GM18507 (cell line): ENCODE data around the gene GPAT3.
A peak's percentile ranks its signal among the peaks of the same experiment; 100 is the strongest.
"Not testable (repeated sequence)": the region's sequence is repeated elsewhere in the genome, so short reads cannot be mapped to it uniquely, and the experiment has no call there.

Experiments
- DNase-seq: peaks from one replicate; pipeline ENCODE4 v3.0.0; 2011; ENCODE audit warnings: low read depth; ENCODE audit not compliant: insufficient read length; ENCODE audit errors: extremely low spot score
- FAIRE-seq: peaks from 2 replicates; lab custom pipeline; 2011; peaks lifted over from hg19 to GRCh38; lab: Jason Lieb, UNC

Gene GPAT3

DNA sequence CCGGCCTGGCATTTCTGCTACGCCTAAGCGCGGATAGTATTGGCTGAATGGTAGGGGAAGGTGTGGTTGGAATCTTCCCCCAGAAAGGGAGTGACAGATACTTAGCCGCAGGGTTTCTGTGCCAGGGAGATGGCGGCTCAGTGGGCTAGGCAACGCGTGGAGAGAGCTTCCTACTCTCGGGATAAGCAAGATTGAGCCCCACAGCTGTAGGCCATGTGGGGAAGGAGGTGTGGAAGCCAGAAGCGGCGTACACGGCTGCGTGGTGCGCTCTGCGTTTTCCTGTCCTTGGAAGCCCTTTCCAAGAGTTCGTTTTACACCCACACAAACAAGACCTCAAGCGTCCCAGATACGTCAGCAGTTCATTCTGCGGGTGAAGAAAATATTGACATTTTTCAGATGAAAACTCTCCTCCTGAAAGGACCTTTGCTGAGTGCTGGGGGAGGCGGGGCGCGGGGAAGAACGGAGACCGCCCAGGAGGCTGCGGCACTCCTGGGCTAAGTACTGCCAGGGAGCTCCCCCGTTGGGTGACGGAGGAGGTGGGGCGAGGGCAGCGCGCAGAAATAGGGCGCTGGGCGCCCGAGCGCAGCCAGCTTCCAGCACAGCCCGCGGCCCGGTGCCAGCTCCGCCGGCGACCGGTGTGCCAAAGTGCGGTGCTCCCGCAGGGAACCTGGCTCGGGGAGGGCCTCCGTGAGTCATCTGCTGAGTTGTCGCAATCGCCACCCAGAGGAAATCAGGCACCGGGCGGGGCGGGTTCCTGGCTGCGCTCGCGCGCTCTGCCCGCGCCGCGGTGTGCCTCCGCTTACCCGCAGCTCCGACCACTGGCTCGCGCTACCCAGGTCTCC lies at the start of gene GPAT3:
GPAT3 (plus strand) TSS at position 589 of the 842 bp plus-strand sequence. CDS start 515 bp downstream, outside the sequence.
- FAIRE-seq = peak; percentile 45
- peak; percentile 26 for DNase-seq

DNA sequence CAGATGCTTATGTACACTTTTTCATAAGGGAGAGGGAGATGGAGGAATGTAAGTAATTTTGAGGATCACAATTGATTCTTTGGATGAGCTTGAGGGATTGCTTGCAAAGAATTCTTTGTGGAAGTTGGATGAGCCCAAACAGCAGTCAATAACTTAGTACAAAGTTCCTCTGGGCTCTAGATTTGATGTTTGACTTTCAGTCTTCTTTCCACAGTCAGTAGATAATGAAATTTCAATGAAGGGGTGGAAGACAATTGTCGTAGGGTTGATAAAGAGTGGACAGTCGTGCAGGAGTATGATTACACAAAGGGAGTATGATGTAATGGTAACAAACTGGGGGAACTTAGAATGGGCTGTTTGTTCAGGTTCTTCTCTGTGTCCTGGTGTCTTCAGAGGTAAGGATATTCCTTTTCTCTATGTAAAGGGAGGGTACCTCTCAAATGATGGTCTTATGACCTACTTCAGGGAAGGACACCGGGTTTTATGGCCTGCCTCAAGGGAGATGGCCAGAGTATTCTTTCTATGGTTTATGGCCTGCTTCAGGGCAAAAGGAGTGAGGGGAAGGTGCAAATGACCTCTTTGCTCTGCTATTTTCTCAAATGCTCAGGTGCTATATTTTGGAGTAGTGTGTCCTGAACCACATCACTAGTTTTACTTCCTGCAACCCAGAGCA lies 49.3 kb upstream of the GPAT3 start:
- DNase-seq = no peak

DNA sequence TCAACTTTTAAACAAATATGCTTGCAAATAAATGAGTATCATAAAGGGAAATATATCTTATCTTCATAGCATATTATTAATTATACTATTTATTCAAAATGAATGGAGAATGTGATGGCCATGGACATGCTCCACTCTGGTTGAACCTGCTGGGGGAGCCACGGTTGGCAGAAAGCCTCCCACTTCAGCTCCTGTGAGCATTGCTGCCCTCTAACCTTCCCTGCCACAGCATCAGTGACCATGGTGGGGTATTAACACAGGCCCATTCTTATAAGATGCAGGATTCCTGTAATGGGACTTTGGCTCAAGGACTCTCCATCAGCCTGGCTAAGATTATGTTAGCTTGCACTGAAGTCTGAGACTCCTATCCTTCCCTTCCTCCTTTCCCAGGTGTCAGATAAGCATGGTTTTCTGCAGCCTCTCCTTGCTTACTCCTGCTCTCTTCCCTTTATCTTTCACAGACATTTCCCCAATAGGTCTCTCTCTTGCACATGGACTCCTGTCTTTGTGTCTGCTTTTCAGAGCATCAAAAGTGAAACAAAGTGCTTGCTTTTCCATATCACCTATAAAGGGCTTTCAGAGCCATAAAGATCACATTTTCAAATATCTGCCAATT lies 46.1 kb upstream of the GPAT3 start:
- no peak for FAIRE-seq
- DNase-seq = no peak

More for the DNA sequence above, 49.3 kb upstream of the GPAT3 start:
- FAIRE-seq = no peak

DNA sequence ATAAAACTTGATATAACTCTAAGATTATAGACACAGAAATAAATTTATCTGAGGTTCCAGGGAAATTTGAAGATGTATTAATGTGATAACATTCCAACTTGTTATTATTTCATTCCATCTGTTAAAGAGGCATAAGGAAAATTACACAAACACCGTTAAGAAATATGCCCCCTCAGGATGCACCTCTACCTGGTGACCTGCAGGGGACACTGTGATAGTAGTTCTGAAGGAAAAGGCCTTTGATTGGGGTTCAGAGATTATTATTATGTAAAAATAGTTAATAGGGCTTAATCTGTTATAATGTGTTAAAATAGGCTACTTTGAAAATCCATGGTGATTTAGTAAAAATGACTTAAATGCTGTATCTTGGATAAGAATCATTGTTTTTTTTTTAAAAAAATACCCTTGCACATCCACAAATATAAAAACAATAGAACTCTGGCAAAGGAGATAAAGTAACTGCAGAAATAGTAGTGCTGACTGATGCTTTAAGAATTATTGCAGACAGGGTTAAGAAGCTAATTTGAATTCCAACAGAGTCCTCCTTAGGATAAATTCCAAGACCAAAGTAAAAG lies 44.9 kb upstream of the GPAT3 start:
- DNase-seq (peak; percentile 14), FAIRE-seq (peak; percentile 71)

DNA sequence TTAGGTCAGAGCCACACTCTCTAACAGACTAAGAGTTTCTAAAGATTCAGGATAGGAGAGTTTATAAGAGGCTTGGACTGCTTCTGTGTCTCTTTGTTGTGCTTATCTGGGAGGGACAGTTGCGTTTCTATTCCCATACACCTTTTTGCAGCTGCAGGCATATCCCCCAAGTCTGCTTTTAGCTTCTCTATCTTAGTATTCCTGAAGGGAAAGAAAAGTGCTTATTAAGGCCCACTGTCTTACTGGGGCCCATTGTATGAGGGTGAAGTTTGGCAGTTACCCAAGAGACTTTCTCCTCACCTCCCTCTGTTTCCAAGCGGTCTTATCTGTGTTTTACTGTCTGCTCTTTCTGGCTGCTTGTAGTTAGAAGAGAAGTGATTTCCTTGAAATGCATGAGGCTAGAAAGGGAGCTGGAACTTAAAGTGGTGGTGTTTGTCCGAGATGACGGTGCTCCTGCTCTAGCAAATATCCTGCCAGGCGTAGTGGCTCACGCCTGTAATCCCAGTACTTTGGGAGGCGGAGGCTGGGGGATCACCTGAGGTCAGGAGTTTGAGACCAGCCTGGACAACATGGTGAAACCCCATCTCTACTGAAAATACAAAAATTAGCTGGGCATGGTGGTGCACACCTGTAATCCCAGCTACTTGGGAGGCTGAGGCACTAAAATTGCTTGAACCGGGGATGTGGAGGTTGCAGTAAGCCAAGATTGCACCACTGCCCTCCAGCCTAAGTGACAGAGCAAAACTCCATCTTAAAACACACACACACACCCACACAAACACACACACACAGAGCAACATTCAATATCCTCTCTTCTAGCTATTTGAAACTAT lies 39.6 kb upstream of the GPAT3 start:
- not testable (repeated sequence) for FAIRE-seq, DNase-seq

DNA sequence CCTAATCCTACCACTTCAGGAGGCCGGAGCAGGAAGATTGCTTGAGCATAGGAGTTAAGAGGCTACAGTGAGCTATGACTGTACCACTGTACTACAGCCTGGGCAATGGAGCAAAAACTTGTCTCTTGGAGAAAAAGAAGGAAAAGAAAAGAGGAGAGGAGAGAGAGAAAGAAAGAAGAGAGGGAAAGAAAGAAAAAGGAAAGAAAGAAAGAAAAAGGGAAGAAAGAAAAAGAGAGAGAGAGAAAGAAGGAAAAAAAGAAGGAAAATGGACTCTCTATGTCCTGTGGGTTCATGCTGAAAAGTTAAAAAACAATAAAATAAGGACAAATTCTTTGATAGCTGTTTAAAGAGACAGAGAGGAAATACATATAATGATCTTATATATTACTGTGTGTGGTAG lies 37.7 kb upstream of the GPAT3 start:
- DNase-seq (no peak), FAIRE-seq (no peak)

DNA sequence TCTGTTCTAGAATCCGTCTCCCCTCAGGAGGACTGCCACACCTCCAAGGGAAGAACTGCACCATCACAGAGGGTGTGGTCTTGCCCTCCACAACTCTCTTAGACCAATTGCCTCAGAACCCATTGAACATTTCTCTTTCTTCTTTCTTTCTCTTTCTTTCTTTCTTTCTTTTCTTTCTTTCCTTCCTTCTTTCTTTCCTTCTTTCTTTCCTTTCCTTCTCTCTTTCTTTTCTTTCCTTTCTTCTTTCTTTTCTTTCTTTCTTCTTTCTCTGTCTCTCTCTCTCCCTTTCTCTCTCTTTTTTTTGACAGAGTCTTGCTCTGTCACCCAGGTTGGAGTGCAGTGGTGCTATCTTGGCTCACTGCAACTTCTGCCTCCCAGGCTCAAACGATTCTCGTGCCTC lies 34.2 kb upstream of the GPAT3 start:
- DNase-seq, FAIRE-seq: not testable (repeated sequence)

DNA sequence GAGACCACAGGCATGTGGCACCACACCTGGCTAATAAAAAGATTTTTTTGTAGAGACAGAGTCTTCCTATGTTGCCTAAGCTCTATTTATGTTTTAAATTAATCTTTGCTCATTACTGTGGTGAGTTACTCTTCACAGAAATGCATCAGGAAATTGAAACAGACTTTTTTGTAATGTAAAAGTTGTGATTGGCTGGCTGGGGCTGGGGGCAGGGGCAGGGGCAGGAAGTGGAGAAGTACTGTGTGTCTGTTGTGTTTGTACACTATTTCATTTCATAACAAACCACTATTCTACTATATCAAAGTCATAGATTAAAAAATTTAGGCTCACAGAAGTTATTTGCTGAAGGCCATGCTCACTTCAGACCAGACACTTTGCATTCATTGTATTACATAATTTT lies 31.9 kb upstream of the GPAT3 start:
- FAIRE-seq (no peak), DNase-seq (no peak)

DNA sequence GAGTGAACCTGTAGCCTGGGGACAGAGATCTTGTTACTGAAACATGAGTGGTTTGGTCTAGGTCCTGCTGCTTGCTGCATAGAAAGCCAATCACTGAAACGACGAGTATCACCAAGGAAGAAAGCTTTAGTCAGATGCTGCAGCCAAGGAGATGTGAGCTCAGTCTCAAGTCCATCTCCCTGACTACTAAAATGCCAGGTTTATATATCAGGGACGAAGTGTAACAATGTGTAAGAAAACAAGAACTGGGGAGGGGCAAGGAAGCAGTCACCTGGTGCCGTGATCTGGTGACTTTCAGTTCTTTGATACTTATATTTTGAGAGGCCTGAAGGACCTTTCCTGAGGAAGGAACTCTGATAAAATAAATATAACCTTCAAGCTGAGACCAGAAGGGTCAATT lies 31.4 kb upstream of the GPAT3 start:
- FAIRE-seq = no peak

DNA sequence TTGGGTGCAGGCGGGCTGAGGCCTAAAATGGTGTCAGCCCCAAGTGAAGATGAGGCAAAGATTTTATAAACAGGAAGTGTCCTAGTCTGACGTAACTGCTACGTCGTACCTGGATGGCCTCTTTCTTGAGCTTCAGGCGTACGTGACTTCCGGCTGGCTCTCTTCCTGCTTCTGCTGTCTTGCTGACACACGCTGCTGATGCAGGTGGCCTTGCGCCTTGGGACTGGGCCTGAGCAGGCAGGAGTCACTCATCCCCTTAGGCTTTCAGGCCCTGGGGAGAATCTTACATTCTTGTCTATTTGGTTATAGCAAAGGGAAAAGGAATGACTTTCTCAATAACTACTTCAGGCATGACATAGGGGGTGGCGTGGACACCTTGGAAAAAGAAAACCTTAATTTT lies 30.9 kb upstream of the GPAT3 start:
- DNase-seq = no peak
- no peak for FAIRE-seq

More for the DNA sequence above, 31.4 kb upstream of the GPAT3 start:
- no peak for DNase-seq

DNA sequence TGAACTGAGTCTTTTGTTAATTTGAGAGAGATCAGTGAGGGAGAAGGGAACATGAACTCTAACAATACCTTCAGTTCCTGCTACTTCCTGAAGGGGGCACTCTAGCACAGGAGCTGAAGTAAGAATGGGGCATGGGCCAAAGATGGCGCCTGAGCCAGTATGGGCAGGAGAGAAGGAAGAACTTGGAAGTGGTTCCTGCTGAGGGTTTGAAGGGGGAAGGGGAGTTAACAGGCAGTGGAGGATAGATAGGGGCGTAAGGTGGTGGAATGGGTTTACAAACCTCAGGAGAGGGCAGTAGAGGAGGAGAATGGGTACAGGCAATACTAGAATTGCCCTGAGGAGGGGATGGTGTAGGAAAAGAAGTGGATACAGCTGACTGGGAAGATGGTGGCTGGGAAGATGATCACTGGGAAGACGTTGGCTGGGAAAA lies 26.7 kb upstream of the GPAT3 start:
- not testable (repeated sequence) for FAIRE-seq
- peak; percentile 23 for DNase-seq

DNA sequence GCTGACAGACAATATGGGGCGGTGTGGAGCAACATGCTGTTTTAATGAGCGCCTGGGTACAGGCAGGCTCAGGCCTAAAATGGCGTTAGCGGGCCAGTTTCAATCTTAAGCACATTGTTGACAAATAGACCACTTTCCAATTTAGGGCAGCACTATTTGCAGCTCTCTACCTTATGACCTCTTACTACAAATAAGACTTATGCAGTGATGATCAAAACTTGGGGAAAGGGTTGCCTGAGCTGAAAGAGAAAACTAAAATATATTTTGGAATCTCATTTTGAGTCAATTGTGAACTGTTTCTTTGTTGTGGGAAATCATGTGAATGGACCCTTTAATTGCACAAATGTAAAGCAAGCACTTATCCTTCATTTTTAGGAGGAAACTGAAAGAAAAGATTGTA lies 25.5 kb upstream of the GPAT3 start:
- no peak for FAIRE-seq
- no peak for DNase-seq

DNA sequence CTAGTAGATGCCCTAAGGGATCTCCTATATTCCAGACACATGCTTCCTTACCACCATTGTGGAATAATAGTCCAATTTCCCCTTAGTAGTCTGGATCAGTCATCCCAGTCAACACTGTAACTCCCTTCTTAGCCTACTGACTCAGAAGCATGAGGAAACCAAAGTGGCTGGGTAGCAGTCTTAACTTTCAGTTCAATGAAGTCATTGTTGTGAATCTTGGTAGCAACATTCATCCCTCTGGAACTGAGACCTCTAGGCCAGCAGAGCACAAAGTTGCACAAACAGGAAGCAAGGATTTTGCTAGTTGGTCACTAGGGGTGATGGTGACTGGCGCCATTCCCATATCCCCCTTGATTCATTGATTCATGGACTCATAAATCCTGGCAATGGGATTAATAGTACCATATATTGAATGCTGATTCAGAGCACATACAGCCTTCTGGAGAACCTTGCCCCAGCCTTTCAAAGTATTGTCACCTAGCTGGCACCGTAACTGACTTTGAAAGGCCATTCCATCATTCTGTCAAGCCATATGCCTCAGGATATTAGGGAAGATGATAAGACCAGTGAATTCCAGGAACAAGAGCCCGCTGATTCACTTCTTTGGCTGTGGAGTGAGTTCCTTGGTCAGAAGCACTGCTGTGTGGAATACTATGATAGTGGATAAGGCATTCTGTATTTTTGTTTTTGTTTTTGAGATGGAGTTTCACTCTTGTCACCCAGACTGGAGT lies 19.7 kb upstream of the GPAT3 start:
- DNase-seq = no peak
- no peak for FAIRE-seq

DNA sequence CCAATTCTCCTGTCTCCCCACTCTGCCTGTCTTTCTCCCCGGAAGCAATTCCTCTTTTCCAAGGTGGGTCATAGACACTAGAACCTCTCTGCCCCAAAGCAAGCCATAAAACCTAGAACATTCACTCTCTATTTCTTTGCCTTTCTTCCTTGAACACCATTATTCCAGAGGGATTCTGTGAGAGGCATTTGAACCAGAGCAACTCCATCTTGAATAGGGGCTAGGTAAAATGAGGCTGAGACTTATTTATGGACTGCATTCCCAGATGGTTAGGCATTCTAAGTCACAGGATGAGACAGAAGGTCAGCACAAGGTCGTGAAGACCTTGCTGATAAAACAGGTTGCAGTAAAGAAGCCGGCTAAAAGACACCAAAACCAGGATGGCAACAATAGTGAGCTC lies 13.7 kb upstream of the GPAT3 start:
- no peak for FAIRE-seq

DNA sequence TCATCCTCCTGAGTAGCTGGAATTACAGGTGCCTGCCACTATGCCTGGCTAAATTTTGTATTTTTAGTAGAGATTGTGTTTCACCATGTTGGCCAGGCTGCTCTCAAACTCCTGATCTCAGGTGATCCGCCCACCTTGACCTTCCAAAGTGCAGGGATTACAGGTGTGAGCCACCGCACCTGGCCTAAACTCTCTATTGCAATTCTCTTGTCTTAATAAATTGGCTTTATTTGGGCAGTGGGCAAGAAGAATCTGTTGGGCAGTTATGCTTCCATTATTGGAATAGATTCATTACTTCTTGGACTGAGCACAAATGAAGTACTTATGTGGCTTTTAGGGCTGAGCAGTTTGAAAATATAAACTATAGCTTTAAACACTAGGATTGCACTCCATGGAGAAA lies 8.2 kb upstream of the GPAT3 start:
- DNase-seq (no peak), FAIRE-seq (no peak)

More for the DNA sequence above, 13.7 kb upstream of the GPAT3 start:
- no peak for DNase-seq

DNA sequence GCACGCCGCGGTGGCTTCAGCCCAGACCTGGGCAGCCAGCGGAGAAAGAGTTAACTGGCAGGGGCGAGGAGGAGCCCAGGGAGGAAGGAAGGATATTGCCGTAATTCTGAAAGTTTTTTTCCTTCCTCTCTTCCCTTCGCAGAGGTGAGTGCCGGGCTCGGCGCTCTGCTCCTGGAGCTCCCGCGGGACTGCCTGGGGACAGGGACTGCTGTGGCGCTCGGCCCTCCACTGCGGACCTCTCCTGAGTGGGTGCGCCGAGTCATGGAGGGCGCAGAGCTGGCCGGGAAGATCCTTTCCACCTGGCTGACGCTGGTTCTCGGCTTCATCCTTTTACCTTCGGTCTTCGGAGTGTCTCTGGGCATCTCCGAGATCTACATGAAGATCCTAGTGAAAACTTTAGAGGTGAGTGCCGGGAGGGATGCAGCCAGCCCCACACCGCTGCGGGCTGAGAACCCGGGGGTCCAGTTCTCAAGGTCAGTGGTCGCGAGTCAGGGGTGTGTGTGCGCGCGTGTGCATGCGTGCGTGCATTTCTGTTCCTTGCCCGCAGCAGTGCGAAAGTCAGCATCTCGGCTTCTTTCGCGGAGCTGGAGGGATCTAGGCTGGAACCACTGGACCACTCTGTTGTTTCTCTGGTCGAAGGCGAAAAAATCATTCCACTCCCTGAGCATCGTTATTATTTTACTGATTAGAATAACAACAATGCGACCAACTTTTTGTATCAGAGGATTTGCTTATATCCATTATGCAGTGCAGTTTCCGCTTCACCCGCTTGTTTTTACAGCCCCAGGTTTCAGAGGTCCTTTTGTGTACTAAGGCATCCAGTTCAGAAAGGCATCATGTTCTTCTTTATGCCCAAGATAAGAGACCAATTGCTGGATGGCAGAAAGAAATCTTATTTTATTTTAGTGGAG lies 709 bp downstream of the GPAT3 start:
- no peak for FAIRE-seq
- DNase-seq = no peak

DNA sequence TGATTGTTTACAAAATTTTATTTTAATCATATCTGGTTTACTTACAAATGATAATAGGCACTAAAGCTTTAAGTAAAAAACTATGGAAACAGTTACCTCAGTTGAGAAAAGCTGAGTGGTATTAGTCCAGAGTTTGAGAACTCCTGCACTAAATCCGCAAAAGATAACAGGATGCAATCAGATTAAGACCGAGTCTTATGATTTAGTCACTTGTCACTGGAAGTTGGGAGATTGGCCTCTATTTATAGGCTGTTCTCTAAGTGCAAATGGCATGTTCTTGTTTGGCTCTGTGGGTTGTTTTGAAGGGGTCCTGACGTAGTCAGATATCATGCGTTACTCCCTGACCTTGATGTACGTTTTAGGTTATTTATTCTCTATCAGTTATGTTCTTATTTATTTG lies 6.3 kb downstream of the GPAT3 start:
- DNase-seq (no peak), FAIRE-seq (no peak)

DNA sequence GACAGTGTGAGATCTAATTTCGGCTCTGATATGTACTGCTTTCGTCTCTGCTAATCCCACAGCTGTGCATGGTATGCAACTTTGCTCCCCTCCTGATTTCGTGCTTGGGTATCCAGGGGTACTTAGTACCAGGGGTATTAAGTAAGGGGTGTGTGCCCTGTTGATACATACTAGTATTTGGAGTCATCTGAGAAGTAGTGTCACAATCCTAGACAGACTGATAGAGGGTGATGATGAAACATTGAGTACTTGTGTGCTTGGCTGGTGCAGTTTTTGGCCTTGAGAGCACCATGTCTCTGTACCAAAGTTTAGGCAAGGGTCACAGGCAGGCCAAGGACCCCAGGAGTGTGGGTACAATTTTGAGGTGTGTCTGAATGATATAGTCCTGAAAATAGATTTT lies 10.9 kb downstream of the GPAT3 start:
- no peak for FAIRE-seq
- no peak for DNase-seq
